ENCODE results near the gene TIMM22. TPM values are rescaled to one million over a fixed set of nuclear protein-coding genes. Genes with fewer than 3 reads are reported as not detected.

Gene TIMM22
- total RNA-seq = 14.7 and 20.3 TPM in 2 replicates

GRCh38 chr17:996554-997344 is at the start of gene TIMM22:
Gene TIMM22, plus strand, starts transcription at chr17:997129. Its CDS starts 14 bp downstream, at chr17:997143.

GRCh38 chr17:979539-980405 is 17.2 kb upstream of the TIMM22 start, which contains the start of gene NXN:
Gene NXN, minus strand, starts transcription at chr17:979776.

Other genes with a start within 250 kb of the TIMM22 start
- 8.2 and 26.8 TPM in 2 replicates for gene GEMIN4, start 244.9 kb upstream of the TIMM22 start, total RNA-seq
- gene GLOD4, start 214.8 kb upstream of the TIMM22 start, total RNA-seq = 89.9 and 116 TPM in 2 replicates
- gene MRM3, start 214.8 kb upstream of the TIMM22 start, total RNA-seq = 16.3 and 24.2 TPM in 2 replicates
- gene NXN, start 17.4 kb upstream of the TIMM22 start, total RNA-seq = 2.1 and 6.5 TPM in 2 replicates
- gene ABR, start 182.9 kb downstream of the TIMM22 start, total RNA-seq = 34.1 and 43.7 TPM in 2 replicates